Islet precursor cell (in vitro differentiated cells): ENCODE results near the gene CLDN8.
A peak's percentile ranks its signal among the peaks of the same experiment; 100 is the strongest.

Source experiments
- DNase-seq: peaks from one replicate; pipeline ENCODE4 v3.0.0-alpha.2; 2018

CLDN8 gene

DNA sequence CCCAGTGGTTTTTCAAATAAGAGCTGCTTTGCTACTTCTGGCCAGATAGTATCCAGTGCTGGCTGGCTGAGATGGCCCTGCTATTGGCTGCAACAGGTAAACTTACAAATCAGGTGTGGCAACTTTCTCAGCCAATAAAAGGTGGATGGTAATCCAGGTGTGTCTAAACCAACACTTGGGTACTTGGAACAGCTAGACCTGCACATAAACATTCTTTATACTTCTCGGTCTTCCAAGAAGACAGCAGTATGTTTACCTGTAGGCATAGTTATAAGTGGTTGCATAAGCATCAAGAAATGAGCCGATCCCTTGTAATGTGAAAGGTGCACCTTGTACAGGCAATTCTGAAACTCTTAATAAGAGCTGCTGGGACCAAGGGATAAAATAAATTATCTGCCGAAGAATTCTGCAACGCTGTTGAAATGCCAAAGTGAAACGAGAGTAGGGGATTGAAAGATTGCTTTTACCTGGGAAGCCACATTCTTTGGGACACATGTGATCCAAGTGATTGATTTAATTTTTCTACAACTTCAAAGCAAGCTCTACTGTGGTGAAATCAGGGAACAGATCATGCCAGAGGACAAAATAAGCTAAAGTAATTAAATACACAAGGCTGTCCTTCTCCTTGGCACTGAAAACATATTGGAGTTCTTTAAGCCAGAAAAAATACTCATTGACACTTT is at the start of gene CLDN8:
CLDN8 (minus strand) TSS at position 57 of the 683 bp plus-strand sequence. CDS start 172 bp downstream, outside the sequence.
- DNase-seq: no peak

DNA sequence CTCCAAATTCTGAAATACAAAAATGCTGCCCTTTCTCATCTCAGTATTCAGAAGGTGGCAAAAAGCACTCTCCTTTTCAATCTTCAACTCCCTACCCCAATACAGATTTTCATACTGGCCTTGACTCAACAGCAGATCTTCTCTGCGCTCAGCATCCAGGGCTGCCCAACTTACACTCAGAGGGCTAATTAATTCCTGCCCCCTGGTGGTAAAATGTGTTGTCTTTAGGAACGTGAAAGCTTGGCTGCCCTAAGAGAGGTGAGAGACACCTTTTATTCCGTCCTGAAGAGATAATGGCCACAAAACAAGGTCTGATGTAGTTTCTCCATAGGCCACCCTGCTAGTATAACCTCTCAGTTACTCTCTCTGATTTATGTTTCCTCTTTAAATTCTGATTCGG is 41.9 kb upstream of the CLDN8 start:
- peak; percentile 58 for DNase-seq

DNA sequence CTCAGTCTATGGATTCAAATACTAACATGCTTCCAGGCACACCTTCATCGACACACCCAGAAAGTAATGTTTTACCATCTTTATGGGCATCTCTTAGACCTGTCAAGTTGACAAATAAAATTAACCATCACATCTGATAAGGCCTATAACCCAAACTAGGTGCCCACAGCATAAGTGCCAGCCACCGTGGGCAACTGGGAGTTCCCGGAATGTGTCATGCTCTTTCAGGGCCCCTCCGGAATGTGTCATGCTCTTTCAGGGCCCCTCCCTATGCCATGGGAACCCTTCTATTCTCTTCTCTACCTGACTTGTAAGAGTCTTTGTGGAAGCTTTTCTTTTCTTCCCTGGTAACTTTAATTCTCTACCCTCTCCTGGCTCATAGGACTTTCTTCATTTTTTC is 40.2 kb upstream of the CLDN8 start:
- no peak for DNase-seq

DNA sequence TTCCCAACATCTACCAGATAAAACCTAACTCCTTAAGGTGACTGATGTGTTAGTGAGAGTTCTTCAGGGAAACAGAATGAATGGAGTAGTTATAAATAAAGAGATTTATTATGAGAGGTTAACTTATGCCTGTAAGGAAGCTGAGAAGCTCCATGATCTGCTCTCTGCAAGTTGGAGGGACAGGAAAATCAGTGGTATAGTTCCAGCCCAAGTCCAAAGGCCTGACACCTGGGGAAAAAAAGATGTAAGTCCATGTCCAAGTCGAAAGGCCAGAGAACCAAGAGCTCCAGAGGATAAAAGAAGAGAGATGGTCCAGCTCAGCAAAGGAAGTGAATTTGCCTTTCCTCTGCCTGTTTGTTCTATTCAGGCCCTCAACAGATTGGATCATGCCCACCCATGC is 39.8 kb upstream of the CLDN8 start:
- DNase-seq: no peak

DNA sequence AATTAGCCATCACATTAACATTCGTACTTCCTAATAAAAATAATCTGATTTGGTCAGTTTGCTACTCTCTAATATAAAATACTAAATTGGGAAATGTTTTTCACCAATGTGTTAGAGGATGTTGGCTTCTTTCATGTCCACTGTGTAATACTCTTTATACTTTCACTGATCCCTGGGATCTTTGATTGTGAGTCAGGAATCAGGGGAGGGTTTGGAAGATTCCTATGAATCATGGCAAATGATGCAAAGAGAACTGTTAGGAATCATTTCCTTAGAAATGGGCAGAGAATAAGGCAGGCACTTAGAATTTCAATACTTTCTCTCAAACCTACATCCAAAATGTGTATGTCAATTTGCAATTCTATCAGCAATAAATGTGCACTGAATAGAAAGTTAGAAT is 35.9 kb upstream of the CLDN8 start:
- DNase-seq: no peak

DNA sequence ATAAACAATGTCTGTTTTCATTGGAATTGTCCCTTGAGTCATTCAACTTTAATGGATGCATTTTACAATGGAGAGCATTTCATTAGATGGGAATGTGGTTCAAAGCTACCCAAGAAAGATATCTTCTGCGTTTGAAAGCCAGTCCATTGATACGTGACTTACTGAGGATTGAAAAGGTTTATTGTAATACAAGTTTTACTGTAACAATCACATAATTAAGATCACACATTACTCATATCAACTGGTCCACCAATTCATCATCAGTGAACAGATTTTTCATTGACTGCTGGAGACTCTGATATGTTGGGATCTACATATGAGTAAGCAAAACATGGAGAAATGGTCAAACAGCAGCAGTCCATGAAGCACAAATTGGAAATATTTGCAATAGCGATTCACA is 34.0 kb upstream of the CLDN8 start:
- DNase-seq: no peak

DNA sequence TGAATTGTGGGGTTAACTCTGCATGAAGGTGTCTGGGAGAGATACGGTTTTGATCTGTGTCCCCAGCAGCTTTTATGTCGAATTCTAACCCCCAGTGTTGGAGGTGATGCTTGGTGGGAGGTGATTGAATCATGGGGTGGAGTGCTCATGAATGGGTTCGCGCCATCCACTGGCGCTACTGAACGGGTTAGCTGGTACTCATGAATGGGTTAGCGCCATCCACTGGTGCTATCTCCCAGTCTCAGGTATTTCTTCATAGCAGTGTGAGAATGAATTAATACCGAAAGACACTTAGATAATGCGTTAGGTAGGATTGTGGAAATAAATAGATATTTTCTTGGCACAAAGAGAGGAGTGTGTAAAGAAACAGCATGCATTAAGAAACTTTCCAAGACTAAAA is 32.9 kb upstream of the CLDN8 start:
- no peak for DNase-seq

DNA sequence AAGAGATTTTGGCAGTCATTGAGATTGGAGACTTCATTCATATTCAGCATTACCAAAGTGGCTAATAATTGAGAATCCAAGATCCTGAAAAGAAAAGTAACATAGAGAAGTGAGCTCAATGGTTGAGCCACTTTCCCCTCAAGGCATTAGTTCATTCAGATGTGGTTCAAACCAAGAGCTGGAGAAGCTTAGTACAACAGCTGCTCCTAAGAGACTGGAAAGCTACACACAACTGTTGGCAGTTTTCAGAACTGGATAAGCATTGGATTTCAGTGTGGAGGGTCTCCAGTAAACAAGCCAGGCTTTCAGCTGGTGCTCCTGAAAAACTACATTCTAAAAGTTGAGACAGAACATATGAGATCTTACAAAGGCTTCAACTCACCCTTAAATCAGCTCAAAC is 29.2 kb upstream of the CLDN8 start:
- no peak for DNase-seq

DNA sequence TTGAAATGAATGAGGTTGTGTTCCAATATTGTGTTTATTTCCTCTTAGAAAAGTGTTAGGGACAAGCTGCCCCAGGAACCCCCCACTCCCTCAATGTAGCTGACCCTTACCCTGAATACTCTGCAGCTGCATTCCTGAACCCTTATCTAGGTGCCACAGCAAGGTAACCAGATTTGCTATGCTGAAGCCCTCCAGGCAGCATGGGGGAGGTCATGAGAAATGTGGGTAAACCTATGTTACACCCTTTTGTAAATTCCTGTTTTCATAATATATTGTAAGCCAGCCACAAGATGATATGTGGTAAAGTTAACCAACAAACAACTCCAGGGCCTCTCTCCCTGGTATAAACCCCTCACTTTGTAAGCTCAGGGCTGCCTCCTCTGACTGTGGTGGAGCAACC is 27.8 kb upstream of the CLDN8 start:
- DNase-seq: no peak

DNA sequence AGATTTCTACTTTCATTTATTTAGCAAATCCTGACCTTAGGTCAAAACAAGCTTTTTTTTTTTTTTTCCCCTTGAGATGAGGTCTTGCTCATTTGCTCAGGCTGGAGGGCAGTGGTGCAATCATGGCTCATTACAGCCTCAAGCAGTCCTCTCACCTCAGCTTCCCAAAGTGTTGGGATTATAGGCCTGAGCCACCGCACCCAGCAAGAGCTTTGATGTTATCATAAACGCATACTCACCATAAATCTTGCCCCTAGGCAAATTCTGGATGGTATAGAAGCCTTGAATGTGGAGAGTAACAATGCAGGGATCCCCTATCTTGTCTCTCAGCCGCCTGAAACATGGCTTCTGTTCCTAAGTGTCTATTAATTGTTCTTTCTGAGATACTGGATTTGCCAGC is 24.8 kb upstream of the CLDN8 start:
- no peak for DNase-seq

DNA sequence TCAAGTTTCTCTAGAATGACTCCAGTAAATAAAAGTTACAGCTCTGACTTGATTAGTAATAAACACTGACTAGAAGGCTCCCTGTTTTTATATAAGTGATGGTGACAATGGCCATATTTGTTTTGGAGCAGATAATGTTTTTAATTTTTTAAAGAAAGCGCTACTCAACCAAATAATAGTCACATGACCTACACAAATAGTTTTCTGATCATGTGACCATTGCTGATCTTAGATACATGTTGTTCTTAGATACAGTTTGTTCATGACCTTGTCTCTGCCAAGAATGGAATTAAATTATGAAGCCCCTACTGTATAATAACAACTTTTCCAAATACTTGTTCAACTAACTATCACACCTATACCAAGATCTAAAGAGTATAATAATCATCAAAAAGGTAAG is 22.3 kb upstream of the CLDN8 start:
- no peak for DNase-seq

DNA sequence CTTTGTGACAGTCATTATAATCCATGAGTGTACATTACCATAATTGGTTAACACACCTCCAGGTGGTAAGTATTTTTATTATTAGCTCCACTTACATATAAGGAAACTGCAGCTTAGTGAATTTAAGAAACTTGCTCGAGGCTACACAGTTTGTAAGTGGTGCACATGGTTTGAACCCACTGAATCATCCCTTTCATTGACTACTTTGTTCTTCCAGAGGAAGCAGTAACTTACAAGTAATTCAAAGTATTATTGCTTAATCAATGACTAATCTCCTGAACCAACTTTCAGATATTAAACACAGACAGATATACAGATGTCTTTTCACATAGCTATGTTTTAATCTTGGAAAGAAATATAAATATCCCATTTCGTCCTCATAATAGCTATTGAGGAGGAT is 18.7 kb upstream of the CLDN8 start:
- DNase-seq: no peak

DNA sequence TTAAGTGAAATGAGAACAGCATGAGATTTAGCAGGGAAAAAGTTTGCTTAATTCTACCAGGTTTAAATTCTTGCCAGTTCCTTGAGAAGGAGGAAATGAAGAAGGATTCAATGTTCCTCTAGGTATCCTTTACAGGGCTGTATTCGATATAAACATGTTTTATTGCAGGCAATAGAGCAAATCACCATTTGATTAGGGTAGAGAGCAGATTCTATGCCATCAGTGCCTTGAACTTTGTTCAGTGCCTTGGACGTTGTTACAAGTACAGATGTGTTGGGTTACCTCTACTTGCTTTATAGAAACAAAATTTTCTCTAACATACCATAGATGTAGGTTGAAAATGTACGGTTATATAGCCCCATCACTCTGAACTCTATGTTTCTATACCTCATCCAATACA is 18.2 kb upstream of the CLDN8 start:
- DNase-seq: no peak

DNA sequence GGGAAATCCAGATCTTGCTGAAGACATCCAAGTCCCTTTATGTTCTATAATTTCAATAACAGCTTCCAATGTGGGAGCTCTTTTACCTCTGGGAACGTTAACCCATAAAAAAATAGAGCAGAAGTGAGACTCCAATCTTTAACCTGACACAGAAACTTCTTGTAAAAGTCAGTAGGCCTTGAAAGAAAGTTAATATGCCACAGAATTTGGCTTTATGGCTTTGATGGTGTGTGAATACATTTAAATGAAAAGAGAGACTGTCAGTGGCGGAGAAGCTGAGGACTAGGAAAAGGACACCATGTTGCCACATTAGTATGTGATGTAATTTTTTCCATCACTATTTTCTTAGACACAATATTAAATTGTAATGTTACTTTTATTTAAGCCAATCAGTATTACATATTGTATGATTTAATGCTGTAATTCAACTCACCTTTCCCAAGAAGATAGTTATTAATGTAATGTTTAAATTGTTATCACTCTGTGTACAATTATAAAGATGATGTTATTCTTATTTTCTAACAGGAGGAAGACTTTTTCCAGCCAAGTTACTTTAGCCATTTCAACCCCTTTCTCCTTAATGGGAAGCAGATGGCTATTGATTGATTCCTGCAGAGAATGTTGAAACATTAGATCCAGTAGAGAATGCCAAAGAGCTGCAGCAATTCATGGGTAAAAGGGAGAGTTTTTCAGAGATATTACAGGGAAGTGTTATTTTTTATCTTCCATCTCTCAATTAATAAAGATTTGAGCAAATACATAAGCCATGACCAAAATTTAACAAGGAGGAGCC is 17.5 kb upstream of the CLDN8 start:
- DNase-seq: no peak

DNA sequence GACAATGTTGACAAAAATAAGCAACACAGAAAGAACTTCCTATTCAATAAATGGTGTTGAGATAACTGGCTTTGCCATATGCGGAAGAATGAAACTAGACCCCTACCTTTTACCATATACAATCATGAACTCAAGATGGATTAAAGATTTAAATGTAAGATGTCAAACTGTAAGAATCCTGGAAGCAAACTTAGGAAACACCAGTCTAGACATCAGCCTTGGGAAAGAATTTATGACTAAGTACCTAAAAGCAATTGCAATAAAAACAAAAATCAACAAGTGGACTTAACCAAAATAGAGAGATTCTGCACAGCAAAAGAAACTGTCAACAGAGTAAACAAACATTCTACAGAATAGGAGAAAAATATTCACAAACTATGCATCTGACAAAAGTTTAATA is 16.1 kb upstream of the CLDN8 start:
- no peak for DNase-seq

DNA sequence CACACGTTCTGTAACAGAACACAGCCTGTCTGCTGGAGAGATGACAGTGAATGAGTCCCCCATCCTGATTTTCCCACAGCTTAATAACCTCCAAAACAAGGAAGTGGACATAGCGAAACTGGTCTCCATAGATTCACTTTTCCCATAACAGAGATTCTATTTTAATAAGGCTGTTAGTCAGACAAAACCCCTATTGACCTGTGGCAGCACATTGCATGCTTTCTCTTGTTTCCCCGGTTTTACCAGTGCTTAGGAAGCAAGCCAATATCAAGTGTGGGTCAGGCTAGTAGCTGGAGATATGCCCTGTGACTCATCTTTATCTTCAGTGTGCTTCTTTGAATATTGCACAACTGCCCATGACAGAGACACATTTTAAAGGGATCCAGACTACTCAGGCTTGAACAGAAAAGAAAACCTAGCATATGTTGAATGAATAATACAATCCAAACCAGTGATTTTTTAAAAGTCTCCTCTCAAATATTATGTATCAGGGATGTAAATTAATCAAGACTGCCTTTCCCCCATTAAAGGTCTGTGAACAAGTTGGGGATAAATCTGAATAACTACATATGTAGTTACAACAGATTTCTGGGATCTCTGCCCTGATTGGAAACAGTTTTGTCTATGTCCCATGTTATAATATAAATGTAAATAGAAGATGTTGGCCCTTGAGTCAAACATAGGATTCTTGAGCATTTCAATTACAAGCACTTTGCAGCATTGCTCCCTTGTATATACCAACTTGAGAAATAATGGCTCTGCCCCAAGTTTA is 11.9 kb upstream of the CLDN8 start:
- no peak for DNase-seq

DNA sequence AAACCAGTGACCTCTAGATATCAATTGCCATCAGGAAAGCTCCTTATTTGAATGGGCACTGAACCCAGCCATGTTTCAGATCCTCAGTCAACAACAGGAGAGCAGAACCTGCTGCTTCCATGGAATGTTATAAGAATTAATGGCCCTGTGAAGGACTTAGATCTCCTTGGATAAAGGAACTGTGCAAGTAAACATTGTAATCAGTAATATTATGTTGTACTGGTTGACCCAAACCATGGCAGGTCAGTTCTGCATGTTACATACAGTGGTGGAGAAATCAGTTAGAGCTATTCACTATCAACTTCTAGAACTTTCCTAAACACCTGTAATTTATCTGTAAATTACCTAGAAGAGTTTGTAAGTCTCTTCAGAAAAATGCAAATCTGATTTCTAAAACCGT is 11.2 kb upstream of the CLDN8 start:
- no peak for DNase-seq

DNA sequence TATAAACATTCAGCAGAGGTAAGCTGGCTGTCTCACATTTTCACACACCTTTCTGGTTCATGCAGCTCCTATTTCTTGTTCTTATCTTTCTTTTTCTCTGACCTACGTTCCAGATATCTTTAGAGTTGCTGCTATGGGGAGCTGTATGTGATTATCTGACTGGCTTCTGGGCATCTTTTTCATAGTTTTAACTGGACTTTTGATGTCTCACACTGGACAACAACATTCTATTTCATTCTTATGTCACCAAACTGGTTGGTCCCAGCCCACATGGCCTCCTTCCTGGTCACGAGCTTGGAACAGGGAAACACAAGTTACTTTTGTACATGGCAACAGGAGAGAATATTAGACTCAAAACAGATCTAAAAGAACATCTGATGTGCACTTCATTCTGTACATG is 7.7 kb upstream of the CLDN8 start:
- DNase-seq: no peak

DNA sequence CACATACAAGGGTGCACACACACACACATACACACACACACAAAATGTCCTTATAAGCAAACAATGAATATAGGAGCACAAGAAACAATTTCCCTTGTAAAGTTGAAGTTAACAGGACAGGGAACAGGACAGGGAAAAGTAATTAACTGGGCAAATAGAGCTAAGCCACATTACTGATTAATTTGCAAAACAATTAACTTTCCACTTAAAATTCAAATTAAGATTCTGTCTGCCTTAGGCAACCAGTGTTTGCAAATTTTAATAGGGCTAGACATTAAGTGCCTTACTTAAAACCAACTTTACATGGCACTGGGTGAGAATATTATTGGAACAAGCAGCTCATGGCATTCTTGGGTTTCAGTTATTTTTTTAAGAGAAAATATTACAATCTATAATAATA is 6.8 kb upstream of the CLDN8 start:
- DNase-seq: no peak

DNA sequence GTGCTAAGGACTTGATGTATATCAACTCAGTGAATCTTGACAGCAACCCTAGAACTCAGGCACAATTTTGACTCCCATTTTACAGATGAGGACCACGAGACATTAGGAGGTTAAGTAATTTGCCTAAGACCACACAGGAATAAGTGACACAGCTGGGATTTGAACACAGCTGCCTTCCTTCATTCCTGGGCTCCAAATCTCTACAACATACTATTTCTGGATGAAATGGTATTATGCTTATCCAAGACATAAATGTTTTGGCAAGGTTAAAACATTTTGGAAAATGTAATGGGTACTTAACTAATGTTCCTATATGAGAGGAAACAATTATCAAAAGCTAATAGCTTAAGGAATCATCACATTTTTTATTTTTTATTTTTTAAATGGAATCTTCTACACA is 4.8 kb downstream of the CLDN8 start:
- no peak for DNase-seq

DNA sequence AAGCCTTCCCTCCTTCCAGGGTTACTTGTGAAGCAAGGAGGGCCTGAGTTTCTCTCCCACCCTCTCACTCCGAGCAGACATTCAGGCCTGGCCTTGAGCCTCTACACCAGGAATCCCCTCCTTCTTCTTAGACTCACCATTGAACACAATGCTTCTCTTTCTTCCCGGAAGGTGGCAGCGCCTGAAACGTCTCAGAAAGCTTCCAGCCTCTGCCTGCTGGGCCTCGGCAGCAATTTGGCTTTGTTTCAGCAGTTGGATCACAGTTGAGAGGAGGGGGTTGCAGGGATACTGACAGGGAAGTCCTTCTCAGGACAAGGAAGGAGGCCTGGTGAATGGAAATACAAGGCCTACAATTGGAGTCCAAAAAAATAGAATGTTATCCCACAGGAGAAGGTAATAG is 6.3 kb downstream of the CLDN8 start:
- peak; percentile 67 for DNase-seq

DNA sequence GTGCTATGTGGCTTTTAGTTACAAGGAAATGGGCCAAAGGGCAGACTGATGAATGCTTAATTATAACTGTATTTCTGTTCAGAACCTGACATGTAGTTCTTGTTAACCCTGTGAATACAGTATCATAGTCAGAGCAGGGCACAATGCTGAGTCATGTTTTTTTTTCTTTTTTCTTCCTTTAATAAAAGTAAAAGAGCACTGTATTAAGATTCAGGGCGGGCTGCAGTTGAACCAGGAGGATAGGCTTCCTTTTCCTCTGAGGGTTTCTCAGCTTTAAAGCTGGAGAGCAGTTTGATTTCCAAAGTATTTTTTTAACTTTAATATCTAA is 8.7 kb downstream of the CLDN8 start:
- DNase-seq: no peak

DNA sequence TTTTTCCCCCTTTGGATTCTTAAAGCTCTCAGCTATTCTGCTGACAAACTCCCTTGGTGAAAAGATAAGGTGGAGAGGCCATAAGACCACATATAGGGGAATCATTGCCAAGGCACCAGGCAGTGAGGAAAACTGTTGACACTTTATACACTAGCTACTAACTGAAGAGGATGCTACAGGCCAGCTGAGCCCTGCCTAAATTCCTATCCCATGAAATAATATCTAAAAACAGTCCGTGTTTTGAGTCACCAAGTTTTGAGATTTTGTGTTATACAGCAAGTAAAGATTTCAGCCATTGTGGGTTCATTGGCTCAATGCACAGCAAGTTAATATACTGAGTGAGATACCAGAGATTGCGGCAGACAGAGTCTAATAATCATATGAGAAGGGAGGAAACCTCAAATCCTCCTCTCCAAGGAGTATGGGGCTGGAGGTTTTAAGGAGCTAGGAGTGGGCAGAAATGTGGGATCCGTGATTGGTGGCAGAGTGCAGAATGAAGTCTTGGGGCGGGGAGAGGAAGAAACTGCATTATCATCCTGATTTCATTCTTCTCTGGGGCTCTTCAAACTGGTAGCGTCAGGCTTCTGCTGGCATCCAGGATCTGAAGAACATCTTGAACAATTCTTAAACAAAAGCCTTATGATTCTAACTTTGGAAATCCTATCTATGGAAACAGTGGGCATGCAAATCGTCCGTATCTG is 9.2 kb downstream of the CLDN8 start:
- DNase-seq: no peak

DNA sequence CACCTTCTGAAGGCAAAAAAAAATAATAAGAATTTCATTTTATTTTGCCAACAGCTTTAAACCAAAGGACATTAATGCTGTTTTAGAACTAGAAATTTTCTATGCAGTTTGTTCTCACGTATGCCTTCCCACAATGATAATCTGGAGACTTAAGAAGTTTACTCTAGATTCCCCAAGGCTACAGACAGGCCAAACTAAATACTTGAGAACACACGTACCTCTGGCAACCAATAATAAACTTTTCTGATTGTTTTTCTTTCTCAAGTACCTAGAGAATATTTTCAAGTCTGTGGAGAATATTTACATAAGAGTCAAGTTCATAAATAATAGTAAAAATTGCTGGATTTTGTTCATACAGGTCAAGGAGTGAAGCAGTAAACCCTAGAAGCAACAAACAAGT is 15.9 kb downstream of the CLDN8 start:
- DNase-seq: no peak
